Panc1 (cell line): Measurements from ENCODE around the gene LRFN3. TPM values are rescaled to one million over a fixed set of nuclear protein-coding genes. Genes with fewer than 3 reads are reported as not detected.

ENCODE experiments used
- ATAC-seq: fragments of 200-7000 bp; cut with Tn5 transposase; 2 replicates; pipeline ENCODE4 v1.9.1; 2020; ENCODE audit warnings: mild to moderate bottlenecking, moderate library complexity
- BruUV-seq: library from RNA; stranded (reverse); fragments of 400-500 nt; replicated peaks from 2 replicates; lab custom pipeline; 2021; lab: Mats Ljungman, UMichigan
- CTCF ChIA-PET: fragments of 300-600 bp; sonication (Branson Sonifier 250); formaldehyde crosslinking; loops from one replicate; lab custom pipeline; 2022; ENCODE audit warnings: antibody characterized with exemption; lab: Charles Lee
- POLR2A ChIA-PET: fragments of 300-600 bp; sonication (Branson Sonifier 250); formaldehyde crosslinking; loops from one replicate; lab custom pipeline; 2022; ENCODE audit warnings: antibody characterized with exemption; lab: Charles Lee
- DNase-seq: peaks from one replicate; pipeline ENCODE4 v3.0.0-alpha.2; 2010; ENCODE audit warnings: low read depth, low spot score
- H3K27ac ChIP-seq: 2 replicates; pipeline ENCODE4 v1.5.1; 2011; ENCODE audit warnings: mild to moderate bottlenecking, low read length, inconsistent platforms
- H3K27me3 ChIP-seq: fragments of 200-500 bp; sonication (Bioruptor generic); 2 replicates; pipeline ENCODE4 v1.6.0; 2014; ENCODE audit warnings: low read length, inconsistent platforms; ENCODE audit not compliant: control insufficient read depth, insufficient read depth
- H3K36me3 ChIP-seq: fragments of 200-500 bp; sonication (Bioruptor generic); 2 replicates; pipeline ENCODE4 v1.5.1; 2014; ENCODE audit warnings: inconsistent platforms, mild to moderate bottlenecking, low read length, moderate library complexity; ENCODE audit not compliant: control insufficient read depth, insufficient read depth
- H3K4me1 ChIP-seq: 2 replicates; pipeline ENCODE4 v1.5.1; 2011; ENCODE audit warnings: inconsistent platforms, mild to moderate bottlenecking, low read length, moderate library complexity; ENCODE audit not compliant: control insufficient read depth, insufficient read depth
- H3K4me3 ChIP-seq, 2 experiments: 2 replicates each; pipeline ENCODE4 v1.5.1; 2011 to 2012; ENCODE audit warnings: low read depth in 2 of 2, low read length in 2 of 2, mild to moderate bottlenecking in 2 of 2, inconsistent platforms in 1 of 2, moderate library complexity in 1 of 2
- H3K9me3 ChIP-seq: fragments of 200-500 bp; sonication (Bioruptor generic); 2 replicates; pipeline ENCODE4 v1.5.1; 2014; ENCODE audit warnings: low read depth, mild to moderate bottlenecking, inconsistent platforms, low read length, moderate library complexity; ENCODE audit not compliant: control insufficient read depth, insufficient read depth
- CTCF ChIP-seq: fragments of 450-650 bp; IDR thresholded peaks from 2 replicates; pipeline ENCODE4 v1.5.1; 2017; ENCODE audit warnings: mild to moderate bottlenecking
- POLR2AphosphoS5 ChIP-seq: IDR thresholded peaks from 2 replicates; pipeline ENCODE4 v1.6.1; 2012; ENCODE audit warnings: mild to moderate bottlenecking, low read depth, low read length, moderate library complexity
- SIN3A ChIP-seq: IDR thresholded peaks from 2 replicates; pipeline ENCODE4 v1.6.1; 2012; ENCODE audit warnings: low read depth, mild to moderate bottlenecking, low read length, moderate library complexity, borderline replicate concordance; ENCODE audit not compliant: insufficient read depth
- TCF7L2 ChIP-seq: IDR thresholded peaks from 2 replicates; pipeline ENCODE4 v1.6.1; 2011; ENCODE audit warnings: mild to moderate bottlenecking, low read depth, low read length, inconsistent platforms
- in situ Hi-C: cut with HindIII; loops from 2 replicates; pipeline ENCODE4 v1.10.0; 2016; ENCODE audit warnings: low sequenced_read_pairs, low pct_unique_long_range_greater_than_20kb
- intact Hi-C: fragments of 100-400 bp; cut with micrococcal nuclease; formaldehyde crosslinking; loops from one replicate; pipeline ENCODE4 v1.10.0; 2022; ENCODE audit not compliant: unreplicated experiment
- total RNA-seq: library from RNA; stranded (reverse); gene quantifications from one replicate; pipeline ENCODE4 v1.2.1, GENCODE V29; 2021; ENCODE audit not compliant: unreplicated experiment
- TF ChIP-seq, protein P1 (sequence below), 2 experiments: IDR thresholded peaks; 2 replicates each; pipeline ENCODE4 v1.6.1; 2011 to 2012; ENCODE audit warnings: low read depth in 2 of 2, control low read depth in 1 of 2, low read length in 1 of 2, mild to moderate bottlenecking in 1 of 2, moderate library complexity in 1 of 2; ENCODE audit not compliant: insufficient read depth in 1 of 2

LRFN3 gene
- total RNA-seq, 1 experiment from 2014 or later, result 16.7 TPM

DNA sequence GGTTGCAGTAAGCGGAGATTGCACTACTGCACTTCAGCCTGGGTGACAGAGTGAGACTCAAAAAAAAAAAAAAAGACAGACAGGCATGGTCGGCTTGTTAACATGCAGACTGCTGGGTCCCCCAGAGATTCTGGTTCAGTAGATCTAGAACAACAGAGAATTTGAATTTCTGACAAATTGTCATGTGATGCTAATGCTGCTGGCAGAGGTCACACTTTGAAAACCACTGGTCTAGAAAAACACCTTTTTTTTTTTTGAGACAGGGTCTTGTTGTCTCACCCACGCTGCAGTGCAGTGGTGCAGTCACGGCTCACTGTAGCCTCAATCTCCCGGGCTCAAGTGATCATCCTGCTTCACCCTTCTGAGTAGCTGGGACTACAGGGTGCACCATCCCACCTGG lies 7.7 kb upstream of the LRFN3 start:
- H3K27ac ChIP-seq, result no peak overlapping the region
- H3K4me1 ChIP-seq, result peaks cover 8% of the 10 kb centered on the region
- no peaks in the 10 kb centered on the region for H3K36me3 ChIP-seq
- no peak for ATAC-seq
- in situ Hi-C loops, result no loop called here
- H3K27me3 ChIP-seq, result no peaks in the 10 kb centered on the region
- DNase-seq, result no peak
- ChIA-PET CTCF (no interaction called here), POLR2A (no interaction called here)
- peaks cover 6% of the 10 kb centered on the region; the same call in 1 of the 2 replicates for H3K9me3 ChIP-seq
- no TSS peak for BruUV-seq
- TF ChIP-seq, protein P1, sequence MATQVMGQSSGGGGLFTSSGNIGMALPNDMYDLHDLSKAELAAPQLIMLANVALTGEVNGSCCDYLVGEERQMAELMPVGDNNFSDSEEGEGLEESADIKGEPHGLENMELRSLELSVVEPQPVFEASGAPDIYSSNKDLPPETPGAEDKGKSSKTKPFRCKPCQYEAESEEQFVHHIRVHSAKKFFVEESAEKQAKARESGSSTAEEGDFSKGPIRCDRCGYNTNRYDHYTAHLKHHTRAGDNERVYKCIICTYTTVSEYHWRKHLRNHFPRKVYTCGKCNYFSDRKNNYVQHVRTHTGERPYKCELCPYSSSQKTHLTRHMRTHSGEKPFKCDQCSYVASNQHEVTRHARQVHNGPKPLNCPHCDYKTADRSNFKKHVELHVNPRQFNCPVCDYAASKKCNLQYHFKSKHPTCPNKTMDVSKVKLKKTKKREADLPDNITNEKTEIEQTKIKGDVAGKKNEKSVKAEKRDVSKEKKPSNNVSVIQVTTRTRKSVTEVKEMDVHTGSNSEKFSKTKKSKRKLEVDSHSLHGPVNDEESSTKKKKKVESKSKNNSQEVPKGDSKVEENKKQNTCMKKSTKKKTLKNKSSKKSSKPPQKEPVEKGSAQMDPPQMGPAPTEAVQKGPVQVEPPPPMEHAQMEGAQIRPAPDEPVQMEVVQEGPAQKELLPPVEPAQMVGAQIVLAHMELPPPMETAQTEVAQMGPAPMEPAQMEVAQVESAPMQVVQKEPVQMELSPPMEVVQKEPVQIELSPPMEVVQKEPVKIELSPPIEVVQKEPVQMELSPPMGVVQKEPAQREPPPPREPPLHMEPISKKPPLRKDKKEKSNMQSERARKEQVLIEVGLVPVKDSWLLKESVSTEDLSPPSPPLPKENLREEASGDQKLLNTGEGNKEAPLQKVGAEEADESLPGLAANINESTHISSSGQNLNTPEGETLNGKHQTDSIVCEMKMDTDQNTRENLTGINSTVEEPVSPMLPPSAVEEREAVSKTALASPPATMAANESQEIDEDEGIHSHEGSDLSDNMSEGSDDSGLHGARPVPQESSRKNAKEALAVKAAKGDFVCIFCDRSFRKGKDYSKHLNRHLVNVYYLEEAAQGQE (IDR thresholded peaks at IDR 0.05; ENCODE audit: insufficient read depth in 1 of 2, low read depth in 2 of 2, low read length in 1 of 2), result no peak
- TF ChIP-seq POLR2AphosphoS5 (no peak), CTCF (no peak)
- intact Hi-C loops, result no loop called here
- H3K4me3 ChIP-seq, result no peak overlapping the region

- H3K4me1 ChIP-seq, result peaks cover 8% of the 10 kb centered on the region
- in situ Hi-C loops, result no loop called here
- no peaks in the 10 kb centered on the region for H3K36me3 ChIP-seq
- DNase-seq (no peak), ATAC-seq (no peak)
- no peak overlapping the region for H3K4me3 ChIP-seq
- ChIA-PET POLR2A (interaction anchor here (0.6 kb wide), 1 partner anchor 44 kb away, joined by 5 read pairs; no protein-coding TSS in a partner anchor), CTCF (interaction anchor here (0.7 kb wide), 1 partner anchor 577 kb away, joined by 5 read pairs; no protein-coding TSS in a partner anchor)
- H3K27me3 ChIP-seq, result no peaks in the 10 kb centered on the region
- H3K9me3 ChIP-seq, result peaks cover 6% of the 10 kb centered on the region; the same call in 1 of the 2 replicates
- no peak for TF ChIP-seq CTCF
- no peak for TF ChIP-seq POLR2AphosphoS5
- no peak for TF ChIP-seq SIN3A
- TF ChIP-seq, protein P1 (IDR thresholded peaks at IDR 0.05; ENCODE audit: insufficient read depth in 1 of 2, low read depth in 2 of 2, low read length in 1 of 2), result no peak
- TF ChIP-seq TCF7L2, result no peak
- H3K27ac ChIP-seq, result no peak overlapping the region; the same call in 1 of the 2 replicates
- BruUV-seq, result no TSS peak
- intact Hi-C loops, result no loop called here
These were observed 6.3 kb upstream of the LRFN3 start for GRCh38 chr19:35929876-35930275.
